ENCODE data around the gene SLC6A13. TPM values are rescaled to one million over a fixed set of nuclear protein-coding genes. Genes with fewer than 3 reads are reported as not detected.

SLC6A13 gene
- total RNA-seq, 4 donors from 2014 or later: 0.80 to 4.9 (median 1.7) TPM; not detected in 1

GRCh38 chr12:175759-176158 lies 86.9 kb downstream of the SLC6A13 start:
- Histone ChIP-seq H3K4me3 (no peak overlapping the region), H3K4me1 (peaks cover 0 to 56% (median 6%) of the 10 kb centered on the region in 4 donors), H3K36me3 (no peaks in the 10 kb centered on the region), H3K27ac (peak overlapping the region in 3 of 4 donors; percentile 18 to 83 (median 56)), H3K9me3 (no peaks in the 10 kb centered on the region), H3K27me3 (no peaks in the 10 kb centered on the region)
- DNase-seq: no peak
- TF ChIP-seq POLR2A (IDR thresholded peaks at IDR 0.05) (no peak), CTCF (IDR thresholded peaks at IDR 0.05) (no peak)

GRCh38 chr12:175250-175649 lies 87.4 kb downstream of the SLC6A13 start:
- H3K4me1 ChIP-seq: peaks cover 0 to 56% (median 6%) of the 10 kb centered on the region in 4 donors
- no peaks in the 10 kb centered on the region for H3K36me3 ChIP-seq
- no peak for DNase-seq
- no peak overlapping the region for H3K4me3 ChIP-seq
- no peak overlapping the region for H3K27ac ChIP-seq
- no peaks in the 10 kb centered on the region for H3K9me3 ChIP-seq
- no peaks in the 10 kb centered on the region for H3K27me3 ChIP-seq
- TF ChIP-seq CTCF (IDR thresholded peaks at IDR 0.05): no peak
- no peak for TF ChIP-seq POLR2A (IDR thresholded peaks at IDR 0.05)

GRCh38 chr12:174596-174995 lies 88.0 kb downstream of the SLC6A13 start:
- H3K4me3 ChIP-seq: no peak overlapping the region
- H3K4me1 ChIP-seq: peaks cover 0 to 56% (median 6%) of the 10 kb centered on the region in 4 donors
- H3K9me3 ChIP-seq: no peaks in the 10 kb centered on the region
- TF ChIP-seq POLR2A (IDR thresholded peaks at IDR 0.05) (no peak), CTCF (IDR thresholded peaks at IDR 0.05) (no peak)
- H3K27ac ChIP-seq: no peak overlapping the region
- H3K36me3 ChIP-seq: no peaks in the 10 kb centered on the region
- H3K27me3 ChIP-seq: no peaks in the 10 kb centered on the region
- DNase-seq: no peak

GRCh38 chr12:174124-174523 lies 88.5 kb downstream of the SLC6A13 start:
- Histone ChIP-seq H3K27ac (no peak overlapping the region), H3K4me1 (peaks cover 0 to 56% (median 6%) of the 10 kb centered on the region in 4 donors), H3K9me3 (no peaks in the 10 kb centered on the region), H3K36me3 (no peaks in the 10 kb centered on the region), H3K4me3 (no peak overlapping the region), H3K27me3 (no peaks in the 10 kb centered on the region)
- DNase-seq: no peak
- TF ChIP-seq POLR2A (IDR thresholded peaks at IDR 0.05): no peak
- no peak for TF ChIP-seq CTCF (IDR thresholded peaks at IDR 0.05)

- no peak for DNase-seq
- H3K4me1 ChIP-seq: peaks cover 0 to 56% (median 6%) of the 10 kb centered on the region in 4 donors
- no peaks in the 10 kb centered on the region for H3K36me3 ChIP-seq
- no peak overlapping the region for H3K27ac ChIP-seq
- no peak overlapping the region for H3K4me3 ChIP-seq
- H3K27me3 ChIP-seq: no peaks in the 10 kb centered on the region
- H3K9me3 ChIP-seq: no peaks in the 10 kb centered on the region
- TF ChIP-seq POLR2A (IDR thresholded peaks at IDR 0.05) (no peak), CTCF (IDR thresholded peaks at IDR 0.05) (no peak)
These were observed 89.9 kb downstream of the SLC6A13 start for GRCh38 chr12:172732-173161.

Measured in Peyer's patch (tissue), 4 donors.